B cell (primary cell): ENCODE data around the gene TNN. TPM values are rescaled to one million over a fixed set of nuclear protein-coding genes. Genes with fewer than 3 reads are reported as not detected.

Experiments
- polyA plus RNA-seq: library from polyadenylated mRNA; depleted of rRNA; stranded (reverse); fragments of >200 nt; gene quantifications from 2 replicates; pipeline ENCODE4 v1.2.3, GENCODE V29; 2012
- small RNA-seq: library from RNA; depleted of rRNA; stranded (forward); fragments of <200 nt; gene quantifications from one replicate; pipeline ENCODE3, GENCODE V24; 2012; ENCODE audit warnings: low replicate concordance, low read depth; ENCODE audit not compliant: insufficient read length
- total RNA-seq, 2 donors: library from RNA; stranded (reverse); fragments of 120-200 nt in 1 of 2; gene quantifications; 1 replicate in 1 of 2; 2 replicates in 1 of 2; pipeline versions ENCODE4 v1.2.3 to v1.2.4, GENCODE V29; 2013 to 2022

The TNN gene
- total and polyA plus RNA-seq, 2 donors (not counting 1 experiment from before 2014, with no cell fraction given) = not detected

Small RNA genes within 50 kb of the gene (small RNA-seq; reads per million reads assigned to genes)
- gene RF00019 = not detected

Other genes with a start within 250 kb of the TNN start
- 71.1 and 76.5 TPM in 2 replicates for gene CACYBP, start 67.9 kb upstream of the TNN start, total RNA-seq
- gene CACYBP, start 67.9 kb upstream of the TNN start, polyA plus RNA-seq = 16.2 and 27.6 TPM in 2 replicates
- 26.5 and 29.4 TPM in 2 replicates for gene MRPS14, start 44.4 kb upstream of the TNN start, total RNA-seq
- gene MRPS14, start 44.4 kb upstream of the TNN start, polyA plus RNA-seq = 9.0 and 9.1 TPM in 2 replicates
- 84.2 and 93.6 TPM in 2 replicates for gene KIAA0040, start 124.9 kb downstream of the TNN start, total RNA-seq
- gene KIAA0040, start 124.9 kb downstream of the TNN start, polyA plus RNA-seq = 82.0 and 106 TPM in 2 replicates